SU-DHL-6 (cell line): ENCODE results near the gene ZNF71.

Source experiments
- H2AFZ ChIP-seq: fragments of 200-600 bp; sonication (generic); 2 replicates; pipeline ENCODE4 v1.6.1; 2014; ENCODE audit warnings: low read depth, mild to moderate bottlenecking, moderate library complexity, mixed read lengths, antibody characterized with exemption, low read length; ENCODE audit not compliant: severe bottlenecking
- H3F3A ChIP-seq: fragments of 200-600 bp; shearing (Covaris generic); 2 replicates; pipeline ENCODE4 v1.6.0; 2016; ENCODE audit warnings: antibody characterized with exemption, mild to moderate bottlenecking; ENCODE audit not compliant: insufficient read depth
- H3K27ac ChIP-seq: fragments of 200-600 bp; sonication (generic); 2 replicates; pipeline ENCODE4 v1.5.1; 2016; ENCODE audit warnings: low read depth, mild to moderate bottlenecking, low read length, moderate library complexity, mixed read lengths
- H3K27me3 ChIP-seq: fragments of 200-600 bp; sonication (generic), shearing (Covaris generic); 2 replicates; pipeline ENCODE4 v1.6.0; 2014; ENCODE audit warnings: mild to moderate bottlenecking, low read length
- H3K36me3 ChIP-seq: fragments of 200-600 bp; sonication (generic); 2 replicates; pipeline ENCODE4 v1.6.1; 2014; ENCODE audit warnings: mild to moderate bottlenecking, low read length, mixed read lengths
- H3K4me2 ChIP-seq: fragments of 300-600, 200-600 bp; shearing (Covaris generic), sonication (generic); 2 replicates; pipeline ENCODE4 v1.6.0; 2014; ENCODE audit warnings: low read length, low read depth, mild to moderate bottlenecking; ENCODE audit not compliant: poor library complexity, severe bottlenecking
- H3K4me3 ChIP-seq: fragments of 200-600 bp; sonication (generic); 2 replicates; pipeline ENCODE4 v1.5.1; 2014; ENCODE audit warnings: antibody characterized with exemption, low read length, mild to moderate bottlenecking, mixed read lengths; ENCODE audit not compliant: insufficient read depth, poor library complexity, severe bottlenecking
- H3K79me2 ChIP-seq: fragments of 200-600 bp; sonication (generic); 2 replicates; pipeline ENCODE4 v1.6.1; 2014; ENCODE audit warnings: mild to moderate bottlenecking, low read length, moderate library complexity; ENCODE audit not compliant: insufficient read depth
- H3K9ac ChIP-seq: fragments of 200-600 bp; sonication (generic); 2 replicates; pipeline ENCODE4 v1.7.0; 2014; ENCODE audit warnings: mild to moderate bottlenecking, low read length
- H3K9me2 ChIP-seq: fragments of 200-600 bp; sonication (generic); replicated peaks from 2 replicates; pipeline ENCODE4 v1.6.1; 2014; ENCODE audit warnings: low read length; ENCODE audit not compliant: insufficient read depth
- H3K9me3 ChIP-seq: fragments of 200-600 bp; sonication (generic); 2 replicates; pipeline ENCODE4 v1.6.1; 2014; ENCODE audit warnings: low read length, mixed read lengths; ENCODE audit not compliant: insufficient read depth
- H4K20me1 ChIP-seq: fragments of 200-600 bp; sonication (generic); 2 replicates; pipeline ENCODE4 v1.6.1; 2014; ENCODE audit warnings: low read depth, mild to moderate bottlenecking, antibody characterized with exemption, low read length, moderate library complexity, mixed read lengths
- EZH2phosphoT487 ChIP-seq: fragments of 200-600 bp; sonication (generic), shearing (Covaris generic); conservative IDR thresholded peaks from 2 replicates; pipeline ENCODE4 v1.6.1; 2018; ENCODE audit warnings: mild to moderate bottlenecking, antibody characterized with exemption, low read length, moderate library complexity, mixed read lengths
- TF ChIP-seq, protein P1 (sequence below): fragments of 200-600 bp; sonication (generic); IDR thresholded peaks from one replicate; pipeline ENCODE4 v1.5.1; 2017; ENCODE audit warnings: antibody characterized with exemption, mild to moderate bottlenecking, low read length, moderate library complexity; ENCODE audit not compliant: insufficient read depth, poor library complexity, severe bottlenecking

Gene ZNF71

DNA sequence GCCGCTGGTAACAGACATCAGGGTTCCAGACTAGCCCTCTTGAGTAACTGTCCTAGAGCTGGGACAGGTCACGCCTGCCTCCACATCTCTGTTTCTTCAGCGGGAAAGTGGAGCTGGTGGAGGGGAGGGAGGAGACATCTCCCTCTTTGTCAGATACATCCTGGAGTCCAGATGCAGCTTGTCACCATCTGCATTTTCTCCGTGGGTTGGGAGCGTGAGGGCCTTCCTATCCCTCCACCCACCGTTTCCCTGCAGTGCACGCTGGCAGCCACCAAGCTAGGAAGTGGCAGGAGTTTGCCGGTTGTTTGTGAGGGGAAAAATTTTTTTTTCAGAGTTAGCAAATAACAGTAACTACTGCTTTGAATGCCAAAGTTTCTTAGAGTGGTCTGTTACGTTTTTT, 27.9 kb downstream of the ZNF71 start:
- H3K9me3 ChIP-seq = no peaks in the 10 kb centered on the region
- no peak for TF ChIP-seq EZH2phosphoT487
- TF ChIP-seq, protein P1, sequence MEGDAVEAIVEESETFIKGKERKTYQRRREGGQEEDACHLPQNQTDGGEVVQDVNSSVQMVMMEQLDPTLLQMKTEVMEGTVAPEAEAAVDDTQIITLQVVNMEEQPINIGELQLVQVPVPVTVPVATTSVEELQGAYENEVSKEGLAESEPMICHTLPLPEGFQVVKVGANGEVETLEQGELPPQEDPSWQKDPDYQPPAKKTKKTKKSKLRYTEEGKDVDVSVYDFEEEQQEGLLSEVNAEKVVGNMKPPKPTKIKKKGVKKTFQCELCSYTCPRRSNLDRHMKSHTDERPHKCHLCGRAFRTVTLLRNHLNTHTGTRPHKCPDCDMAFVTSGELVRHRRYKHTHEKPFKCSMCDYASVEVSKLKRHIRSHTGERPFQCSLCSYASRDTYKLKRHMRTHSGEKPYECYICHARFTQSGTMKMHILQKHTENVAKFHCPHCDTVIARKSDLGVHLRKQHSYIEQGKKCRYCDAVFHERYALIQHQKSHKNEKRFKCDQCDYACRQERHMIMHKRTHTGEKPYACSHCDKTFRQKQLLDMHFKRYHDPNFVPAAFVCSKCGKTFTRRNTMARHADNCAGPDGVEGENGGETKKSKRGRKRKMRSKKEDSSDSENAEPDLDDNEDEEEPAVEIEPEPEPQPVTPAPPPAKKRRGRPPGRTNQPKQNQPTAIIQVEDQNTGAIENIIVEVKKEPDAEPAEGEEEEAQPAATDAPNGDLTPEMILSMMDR = no peak
- H3K9ac ChIP-seq = no peak overlapping the region
- H4K20me1 ChIP-seq = no peaks in the 10 kb centered on the region
- no peaks in the 10 kb centered on the region for H3K9me2 ChIP-seq
- H3K27ac ChIP-seq = no peak overlapping the region
- no peak overlapping the region for H3K4me2 ChIP-seq
- no peaks in the 10 kb centered on the region for H3K36me3 ChIP-seq
- H2AFZ ChIP-seq = no peak overlapping the region
- H3K4me3 ChIP-seq = no peak overlapping the region
- H3K27me3 ChIP-seq = no peaks in the 10 kb centered on the region
- H3K79me2 ChIP-seq = no peaks in the 10 kb centered on the region
- H3F3A ChIP-seq = no peaks in the 10 kb centered on the region

DNA sequence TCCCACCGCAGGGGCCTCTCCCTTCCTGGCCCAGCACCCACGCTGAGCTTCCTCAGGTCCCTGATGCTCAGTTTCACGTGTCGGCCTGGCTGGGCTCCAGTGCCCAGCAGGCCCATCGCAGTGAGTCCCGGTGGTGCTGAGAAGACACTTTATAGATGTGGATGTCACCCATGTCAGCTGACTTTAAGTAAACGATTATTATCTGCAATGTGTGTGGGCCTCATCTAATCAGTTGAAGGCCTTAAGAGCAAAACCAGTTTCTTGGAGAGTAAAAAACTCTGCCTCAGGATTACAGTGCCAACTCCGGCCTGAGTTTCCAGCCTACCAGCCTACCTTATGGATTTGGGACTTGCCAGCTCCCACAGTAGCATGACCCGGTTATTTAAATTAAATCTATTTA, 30.6 kb downstream of the ZNF71 start:
- no peak overlapping the region for H3K4me3 ChIP-seq
- H3K27me3 ChIP-seq = no peaks in the 10 kb centered on the region
- H3F3A ChIP-seq = no peaks in the 10 kb centered on the region
- H3K79me2 ChIP-seq = no peaks in the 10 kb centered on the region
- H3K9me2 ChIP-seq = no peaks in the 10 kb centered on the region
- H3K9me3 ChIP-seq = no peaks in the 10 kb centered on the region
- H3K36me3 ChIP-seq = no peaks in the 10 kb centered on the region
- TF ChIP-seq, protein P1 = no peak
- no peak for TF ChIP-seq EZH2phosphoT487
- no peak overlapping the region for H3K27ac ChIP-seq
- no peaks in the 10 kb centered on the region for H4K20me1 ChIP-seq
- no peak overlapping the region for H3K4me2 ChIP-seq
- no peak overlapping the region for H3K9ac ChIP-seq
- no peak overlapping the region for H2AFZ ChIP-seq

DNA sequence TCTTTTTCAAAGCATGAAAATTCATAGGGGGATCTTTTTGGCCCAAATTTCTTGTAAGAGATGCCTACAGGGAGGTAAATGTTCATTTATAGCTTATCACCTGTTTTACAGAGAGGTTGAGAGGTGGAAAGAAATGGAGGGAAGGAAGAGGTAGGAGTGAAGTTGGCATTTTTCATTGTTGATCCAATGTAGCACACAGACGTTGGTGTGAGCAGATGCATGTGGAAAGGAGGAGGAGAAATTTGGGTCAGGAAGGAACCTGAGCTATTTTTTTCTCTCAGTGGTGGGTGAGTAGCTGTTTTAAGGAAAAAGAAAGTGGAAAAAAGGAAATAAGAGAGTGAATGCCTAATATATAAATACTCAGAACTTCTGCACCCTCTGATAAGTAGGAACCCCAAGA, 37.9 kb downstream of the ZNF71 start:
- no peaks in the 10 kb centered on the region for H3F3A ChIP-seq
- H3K4me3 ChIP-seq = no peak overlapping the region
- no peaks in the 10 kb centered on the region for H3K27me3 ChIP-seq
- H3K27ac ChIP-seq = no peak overlapping the region
- no peaks in the 10 kb centered on the region for H3K36me3 ChIP-seq
- no peak overlapping the region for H2AFZ ChIP-seq
- TF ChIP-seq, protein P1 = no peak
- TF ChIP-seq EZH2phosphoT487 = no peak
- H3K4me2 ChIP-seq = no peak overlapping the region
- no peaks in the 10 kb centered on the region for H3K79me2 ChIP-seq
- H4K20me1 ChIP-seq = no peaks in the 10 kb centered on the region
- H3K9me2 ChIP-seq = no peaks in the 10 kb centered on the region
- no peak overlapping the region for H3K9ac ChIP-seq
- H3K9me3 ChIP-seq = peaks cover 4% of the 10 kb centered on the region; the same call in 1 of the 2 replicates

DNA sequence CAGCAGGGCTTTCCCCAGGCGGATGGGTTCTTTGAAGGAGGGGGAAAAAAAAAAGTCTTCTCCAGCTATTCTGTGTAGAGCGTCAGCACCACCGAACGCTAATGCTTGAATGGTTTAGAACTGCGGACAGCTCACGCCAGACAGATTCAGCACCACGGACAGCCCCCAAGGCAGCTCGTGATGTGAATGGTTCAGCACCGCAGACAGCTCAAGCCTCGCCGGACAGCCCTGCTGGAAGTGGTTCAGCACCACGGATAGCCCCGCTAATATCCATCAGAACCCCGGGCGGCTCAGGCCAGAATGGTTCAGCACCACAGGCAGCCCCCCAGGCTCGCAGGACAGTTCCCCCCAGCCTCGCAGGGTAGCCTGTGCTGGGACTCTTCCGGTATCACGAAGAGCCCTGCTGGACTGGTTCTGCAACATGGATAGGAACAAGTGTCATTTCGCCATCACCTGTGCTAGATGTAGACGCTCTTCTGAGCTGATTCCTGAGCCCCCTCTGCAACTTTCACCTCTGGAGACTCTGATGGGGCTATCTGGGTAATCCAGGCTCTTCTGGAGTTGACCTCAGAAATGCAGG, 43.0 kb downstream of the ZNF71 start:
- no peaks in the 10 kb centered on the region for H3K79me2 ChIP-seq
- no peak overlapping the region for H2AFZ ChIP-seq
- H3K36me3 ChIP-seq = no peaks in the 10 kb centered on the region
- H3K9me3 ChIP-seq = peaks cover 4% of the 10 kb centered on the region; the same call in 1 of the 2 replicates
- no peaks in the 10 kb centered on the region for H3K9me2 ChIP-seq
- no peak overlapping the region for H3K9ac ChIP-seq
- H4K20me1 ChIP-seq = no peaks in the 10 kb centered on the region
- no peak overlapping the region for H3K4me2 ChIP-seq
- no peak overlapping the region for H3K4me3 ChIP-seq
- no peaks in the 10 kb centered on the region for H3F3A ChIP-seq
- no peaks in the 10 kb centered on the region for H3K27me3 ChIP-seq
- TF ChIP-seq EZH2phosphoT487 = no peak
- TF ChIP-seq, protein P1 = no peak
- H3K27ac ChIP-seq = no peak overlapping the region
